ENCODE measurements around the gene SRL. TPM values are rescaled to one million over a fixed set of nuclear protein-coding genes. Genes with fewer than 3 reads are reported as not detected.

The SRL gene
- total RNA-seq, 2 donors from 2014 or later: 2.6 to 5.3 TPM

DNA sequence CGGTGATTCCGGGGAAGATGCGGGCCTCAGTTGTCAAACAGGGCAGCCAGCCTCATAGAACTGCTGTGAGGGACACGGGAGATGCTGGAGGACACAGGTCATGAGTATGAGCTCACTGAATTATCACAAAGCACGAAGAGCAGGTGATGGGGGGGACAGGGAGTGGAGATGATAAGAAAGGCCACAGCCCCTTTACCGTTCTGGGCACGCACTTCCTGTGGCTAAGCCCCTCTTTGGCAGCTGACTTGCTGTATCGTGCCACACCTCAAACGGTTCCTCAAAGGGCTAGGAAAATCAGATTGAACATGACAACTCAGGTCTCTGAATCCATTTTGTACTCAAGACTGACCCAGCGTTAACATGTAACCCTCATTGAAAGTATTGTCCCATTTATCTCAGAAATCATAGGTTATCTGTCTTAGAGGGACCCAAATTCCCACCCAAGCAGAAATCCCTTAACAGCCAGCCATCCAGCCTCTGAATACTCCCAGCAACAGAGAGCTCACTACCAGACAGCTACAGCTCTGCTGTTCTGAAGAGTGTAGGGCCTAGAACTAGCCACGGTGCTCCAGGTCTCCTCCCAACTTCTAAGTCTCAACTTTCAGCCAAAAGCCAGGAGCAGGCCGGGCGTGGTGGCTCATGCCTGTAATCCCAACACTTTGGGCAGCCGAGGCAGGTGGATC is 5.0 kb upstream of the SRL start:
- DNase-seq (ENCODE audit: low spot score): no peak
- Histone ChIP-seq H3K9me3 (no peaks in the 10 kb centered on the region), H3K4me3 (no peak overlapping the region), H3K4me1 (replicated peaks) (no peaks in the 10 kb centered on the region), H3K27me3 (replicated peaks; ENCODE audit: insufficient read depth) (no peaks in the 10 kb centered on the region), H3K27ac (no peak overlapping the region), H3K36me3 (no peaks in the 10 kb centered on the region)
- intact Hi-C loops (cut with DNase I): no loop called here
- TF ChIP-seq POLR2A (IDR thresholded peaks at IDR 0.05) (no peak), POLR2AphosphoS5 (IDR thresholded peaks at IDR 0.05) (no peak)
- TF ChIP-seq, protein P1, sequence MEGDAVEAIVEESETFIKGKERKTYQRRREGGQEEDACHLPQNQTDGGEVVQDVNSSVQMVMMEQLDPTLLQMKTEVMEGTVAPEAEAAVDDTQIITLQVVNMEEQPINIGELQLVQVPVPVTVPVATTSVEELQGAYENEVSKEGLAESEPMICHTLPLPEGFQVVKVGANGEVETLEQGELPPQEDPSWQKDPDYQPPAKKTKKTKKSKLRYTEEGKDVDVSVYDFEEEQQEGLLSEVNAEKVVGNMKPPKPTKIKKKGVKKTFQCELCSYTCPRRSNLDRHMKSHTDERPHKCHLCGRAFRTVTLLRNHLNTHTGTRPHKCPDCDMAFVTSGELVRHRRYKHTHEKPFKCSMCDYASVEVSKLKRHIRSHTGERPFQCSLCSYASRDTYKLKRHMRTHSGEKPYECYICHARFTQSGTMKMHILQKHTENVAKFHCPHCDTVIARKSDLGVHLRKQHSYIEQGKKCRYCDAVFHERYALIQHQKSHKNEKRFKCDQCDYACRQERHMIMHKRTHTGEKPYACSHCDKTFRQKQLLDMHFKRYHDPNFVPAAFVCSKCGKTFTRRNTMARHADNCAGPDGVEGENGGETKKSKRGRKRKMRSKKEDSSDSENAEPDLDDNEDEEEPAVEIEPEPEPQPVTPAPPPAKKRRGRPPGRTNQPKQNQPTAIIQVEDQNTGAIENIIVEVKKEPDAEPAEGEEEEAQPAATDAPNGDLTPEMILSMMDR (IDR thresholded peaks at IDR 0.05): no peak
- 88% methylated on average over 14 of the region's 14 CpGs for WGBS

DNA sequence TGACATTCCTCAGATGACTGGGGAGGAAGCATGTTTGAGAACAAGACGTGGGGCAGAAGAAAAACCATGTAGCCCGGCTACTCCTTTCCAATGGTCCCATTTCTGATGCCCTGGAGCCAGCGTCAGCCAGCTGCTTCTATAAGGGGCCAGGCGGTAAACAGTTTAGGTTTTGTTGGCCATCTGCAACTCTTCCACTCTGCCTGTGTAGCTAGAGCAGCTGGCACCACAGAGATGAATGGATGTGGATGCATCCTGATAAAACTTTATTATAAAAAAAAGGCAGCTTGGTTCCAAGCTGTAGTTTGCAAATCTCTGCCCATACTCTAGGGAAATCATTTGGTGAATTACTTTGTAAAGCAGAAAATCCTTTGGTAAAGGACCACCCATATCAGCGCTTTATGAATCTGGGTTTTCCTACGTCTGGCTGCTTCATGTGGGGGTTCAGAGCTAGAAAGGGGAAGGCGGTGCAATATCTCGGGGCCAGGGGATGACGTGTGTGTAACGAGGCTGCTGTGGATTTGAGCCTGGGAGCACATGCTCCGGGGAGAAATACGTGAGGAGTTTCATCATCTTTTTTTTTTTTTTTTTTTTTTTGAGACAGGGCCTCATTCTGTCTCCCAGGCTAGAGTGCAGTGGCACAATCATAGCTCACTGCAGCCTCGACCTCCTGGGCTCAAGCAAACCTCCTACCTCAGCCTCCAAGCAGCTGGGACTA is 3.4 kb upstream of the SRL start:
- Histone ChIP-seq H3K27me3 (replicated peaks; ENCODE audit: insufficient read depth) (no peaks in the 10 kb centered on the region), H3K4me1 (replicated peaks) (no peaks in the 10 kb centered on the region), H3K27ac (no peak overlapping the region), H3K36me3 (no peaks in the 10 kb centered on the region), H3K9me3 (no peaks in the 10 kb centered on the region), H3K4me3 (no peak overlapping the region)
- WGBS: 75% methylated on average over 13 of the region's 13 CpGs
- TF ChIP-seq, protein P1 (IDR thresholded peaks at IDR 0.05): no peak
- TF ChIP-seq POLR2AphosphoS5 (IDR thresholded peaks at IDR 0.05): no peak
- no peak for TF ChIP-seq POLR2A (IDR thresholded peaks at IDR 0.05)
- no peak for DNase-seq (ENCODE audit: low spot score)
- intact Hi-C loops (cut with DNase I): no loop called here

DNA sequence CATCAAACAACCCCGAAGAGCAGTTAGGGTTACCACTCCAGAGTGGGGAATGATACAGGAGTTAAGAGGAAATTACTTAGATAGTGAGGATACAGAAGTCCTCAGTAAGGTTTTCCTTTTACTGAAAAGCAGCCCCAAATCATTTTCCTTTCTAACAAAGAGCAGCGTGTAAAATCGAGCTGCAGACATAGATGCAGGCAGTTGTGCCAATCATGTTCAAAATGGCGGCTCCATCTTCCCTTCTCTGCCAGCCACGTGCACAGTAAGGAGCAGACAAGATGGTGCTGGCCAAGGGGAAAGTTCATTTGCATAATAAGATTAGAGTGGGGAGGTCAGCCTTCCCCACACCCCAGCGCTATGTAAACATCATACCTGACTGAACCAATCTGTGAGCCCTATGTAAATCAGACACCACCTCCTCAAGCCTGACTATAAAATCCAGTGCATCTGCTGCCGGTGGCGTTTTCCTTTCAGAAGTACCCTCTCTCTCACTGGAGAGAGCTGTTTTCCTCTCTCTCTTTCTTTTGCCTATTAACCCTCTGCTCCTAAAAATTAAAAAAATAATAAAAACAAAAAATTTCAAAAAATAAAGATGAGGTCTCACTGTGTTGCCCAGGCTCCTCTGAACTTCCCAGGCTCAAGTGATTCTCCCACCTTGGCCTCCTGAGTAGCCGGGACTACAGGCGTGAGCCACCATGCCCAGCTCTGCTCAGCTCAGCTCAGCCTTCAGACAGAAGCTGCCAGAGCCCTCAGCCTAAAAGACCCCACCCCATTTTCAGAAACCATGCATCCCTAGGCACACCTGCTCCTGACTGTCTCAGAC is 2.6 kb upstream of the SRL start:
- H3K27ac ChIP-seq: no peak overlapping the region
- no peaks in the 10 kb centered on the region for H3K27me3 ChIP-seq (replicated peaks; ENCODE audit: insufficient read depth)
- H3K4me1 ChIP-seq (replicated peaks): no peaks in the 10 kb centered on the region
- TF ChIP-seq POLR2A (IDR thresholded peaks at IDR 0.05): no peak
- TF ChIP-seq POLR2AphosphoS5 (IDR thresholded peaks at IDR 0.05): no peak
- TF ChIP-seq, protein P1 (IDR thresholded peaks at IDR 0.05): no peak
- intact Hi-C loops (cut with DNase I): no loop called here
- 63% methylated on average over 10 of the region's 10 CpGs for WGBS
- H3K9me3 ChIP-seq: no peaks in the 10 kb centered on the region
- H3K36me3 ChIP-seq: no peaks in the 10 kb centered on the region
- DNase-seq (ENCODE audit: low spot score): no peak
- no peak overlapping the region for H3K4me3 ChIP-seq

- H3K27ac ChIP-seq: no peak overlapping the region
- H3K4me1 ChIP-seq (replicated peaks): no peaks in the 10 kb centered on the region
- H3K27me3 ChIP-seq (replicated peaks; ENCODE audit: insufficient read depth): no peaks in the 10 kb centered on the region
- no peaks in the 10 kb centered on the region for H3K9me3 ChIP-seq
- TF ChIP-seq POLR2A (IDR thresholded peaks at IDR 0.05) (no peak), POLR2AphosphoS5 (IDR thresholded peaks at IDR 0.05) (no peak)
- TF ChIP-seq, protein P1 (IDR thresholded peaks at IDR 0.05): no peak
- H3K4me3 ChIP-seq: no peak overlapping the region
- 80% methylated on average over 17 of the region's 17 CpGs for WGBS
- intact Hi-C loops (cut with DNase I): no loop called here
- no peaks in the 10 kb centered on the region for H3K36me3 ChIP-seq
- no peak for DNase-seq (ENCODE audit: low spot score)
Observed at GRCh38 chr16:4241258-4241927, 487 bp downstream of the SRL start.

Measured in prostate gland (tissue), 2 donors.